Measurements from ENCODE around the gene CACNA1S.

CACNA1S gene

DNA sequence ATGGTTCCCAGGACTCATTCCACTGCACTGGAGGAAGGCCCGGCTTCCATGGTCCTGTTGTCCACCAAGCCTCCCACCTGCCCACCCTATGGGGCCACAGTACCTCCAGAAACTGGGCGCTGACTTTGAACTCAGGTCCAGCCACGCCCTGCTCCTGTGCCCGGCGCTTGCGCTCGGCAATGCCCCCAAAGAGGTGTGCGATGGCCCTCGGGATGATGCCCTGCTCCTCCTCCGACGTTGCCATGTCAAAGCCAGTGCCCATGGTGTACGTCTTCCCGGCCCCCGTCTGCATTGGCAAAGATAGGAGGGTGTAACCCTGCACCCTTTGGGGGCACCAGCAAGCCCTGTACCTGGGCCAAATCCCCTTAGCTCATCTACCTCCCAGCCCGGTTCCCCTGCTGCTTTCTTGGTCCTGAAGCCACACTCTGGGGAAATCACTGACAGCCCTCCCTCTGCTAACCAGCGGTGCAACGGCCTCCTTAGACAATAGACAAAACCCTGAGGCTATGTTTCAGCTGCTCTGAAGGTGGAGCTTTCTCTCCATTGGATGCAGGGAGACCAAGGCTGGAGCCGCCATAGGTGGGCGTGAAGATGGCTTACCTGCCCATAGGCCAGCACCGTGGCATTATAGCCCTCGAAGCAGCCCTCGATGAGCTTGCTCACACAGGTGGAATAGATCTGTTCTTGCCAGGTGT, 103.4 kb downstream of the CACNA1S start:
- no peak for DNase-seq

DNA sequence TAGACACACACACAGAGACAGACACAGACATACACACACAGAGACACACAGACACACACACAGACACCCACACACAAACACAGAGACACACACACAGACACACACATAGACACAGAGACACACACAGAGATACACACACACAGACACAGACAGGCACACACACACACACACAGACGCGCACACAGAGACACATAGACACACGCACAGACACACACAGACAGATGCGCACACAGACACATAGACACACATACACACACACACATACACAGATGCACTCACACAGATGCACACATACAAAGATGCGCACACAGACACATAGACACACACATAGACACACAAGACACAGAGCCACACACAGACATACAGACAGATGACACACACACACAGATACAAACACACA, 104.7 kb downstream of the CACNA1S start:
- no peak for DNase-seq

DNA sequence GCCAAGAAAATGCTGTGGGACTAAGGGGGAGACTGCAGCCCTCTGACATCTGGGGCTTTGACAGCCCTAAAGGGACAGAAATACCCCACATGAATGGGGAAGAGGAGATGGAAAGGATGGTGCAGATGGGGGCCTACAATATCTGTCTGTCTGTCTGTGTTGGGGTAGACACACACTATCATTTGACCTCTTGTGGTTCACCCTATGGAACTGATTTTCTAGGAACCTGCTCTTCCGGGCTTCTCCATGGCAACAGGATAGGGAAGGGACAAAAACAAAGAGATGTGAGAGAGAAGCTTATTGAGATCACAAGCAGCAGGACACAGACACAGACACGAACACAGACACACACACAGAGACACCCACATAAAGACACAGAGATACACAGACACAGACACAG, 105.8 kb downstream of the CACNA1S start:
- no peak for DNase-seq

DNA sequence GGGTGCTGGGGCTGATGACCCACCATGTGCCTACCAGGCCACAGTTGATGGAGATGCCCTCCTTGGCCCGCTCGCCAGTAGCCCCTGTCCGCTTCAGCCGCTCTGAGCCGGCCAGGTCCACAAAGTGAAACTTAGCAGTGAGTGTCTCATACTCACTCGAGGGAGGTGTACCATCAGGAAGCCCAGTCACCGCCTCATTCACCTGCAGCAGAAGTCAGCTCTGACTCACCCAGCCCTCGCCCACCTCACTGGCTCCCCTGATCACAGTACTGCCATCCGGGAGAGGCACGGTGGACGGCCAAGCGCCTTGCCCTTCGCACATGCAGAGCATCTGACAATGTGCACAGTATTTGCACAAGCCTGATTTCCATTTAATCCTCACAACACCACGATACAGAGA, 107.5 kb downstream of the CACNA1S start:
- no peak for DNase-seq

DNA sequence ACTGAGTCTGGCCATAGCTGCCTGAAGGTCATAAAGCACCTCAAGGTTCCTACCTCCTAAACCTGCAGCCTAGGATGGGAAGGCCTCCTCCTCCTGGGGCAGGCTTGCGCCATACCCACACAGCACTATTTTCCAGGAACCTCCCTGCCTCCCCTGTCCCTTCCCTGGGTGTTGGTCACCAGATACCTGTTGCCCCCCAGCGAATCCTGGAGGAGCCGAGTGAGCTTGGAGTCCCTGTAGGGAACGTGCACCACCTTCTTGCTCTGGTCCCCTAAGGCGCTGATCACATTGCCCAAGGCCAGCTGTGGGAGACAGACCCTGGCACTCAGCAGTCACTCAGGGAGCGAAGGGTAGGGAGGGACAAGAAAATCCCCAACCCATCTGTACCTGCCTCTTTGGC, 108.1 kb downstream of the CACNA1S start:
- DNase-seq = no peak

DNA sequence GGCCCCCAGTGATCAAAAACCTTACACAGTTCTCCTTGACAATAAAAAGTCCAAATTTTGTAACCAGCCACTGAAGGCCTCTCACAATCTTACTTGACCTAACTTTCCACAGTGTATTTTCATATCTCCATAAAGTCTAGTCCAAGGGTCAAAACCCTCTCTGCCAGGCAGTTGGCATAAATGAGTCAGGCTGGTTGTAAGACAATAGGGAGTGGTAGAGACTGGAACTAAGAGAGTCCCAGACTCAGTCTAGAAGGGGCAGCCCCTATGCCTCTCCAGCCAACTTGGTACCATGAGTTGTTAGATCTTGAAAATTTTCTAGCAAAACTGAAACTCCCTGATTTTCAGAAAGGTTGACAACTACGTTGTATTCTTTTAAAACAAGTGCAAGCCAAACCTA, 109.7 kb downstream of the CACNA1S start:
- no peak for DNase-seq

DNA sequence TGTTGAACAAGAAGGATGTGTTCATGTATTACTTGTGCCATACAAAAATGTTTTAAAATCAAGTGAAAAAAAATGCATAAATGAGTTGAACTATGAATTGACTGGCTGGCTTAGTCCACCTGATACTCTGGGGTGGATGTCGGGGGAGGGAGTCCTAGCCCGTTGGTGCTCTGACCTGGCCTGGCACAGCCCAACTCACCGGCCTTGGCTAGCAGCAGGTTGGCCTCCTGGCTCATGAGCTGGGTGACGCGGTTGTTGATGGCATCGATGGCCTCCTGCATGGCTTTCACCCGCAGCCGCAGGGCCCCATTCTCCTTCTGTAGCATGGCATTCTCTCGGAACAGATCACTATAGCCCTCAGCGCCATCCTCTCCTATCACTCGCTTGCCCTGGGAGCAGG, 110.3 kb downstream of the CACNA1S start:
- DNase-seq = no peak

DNA sequence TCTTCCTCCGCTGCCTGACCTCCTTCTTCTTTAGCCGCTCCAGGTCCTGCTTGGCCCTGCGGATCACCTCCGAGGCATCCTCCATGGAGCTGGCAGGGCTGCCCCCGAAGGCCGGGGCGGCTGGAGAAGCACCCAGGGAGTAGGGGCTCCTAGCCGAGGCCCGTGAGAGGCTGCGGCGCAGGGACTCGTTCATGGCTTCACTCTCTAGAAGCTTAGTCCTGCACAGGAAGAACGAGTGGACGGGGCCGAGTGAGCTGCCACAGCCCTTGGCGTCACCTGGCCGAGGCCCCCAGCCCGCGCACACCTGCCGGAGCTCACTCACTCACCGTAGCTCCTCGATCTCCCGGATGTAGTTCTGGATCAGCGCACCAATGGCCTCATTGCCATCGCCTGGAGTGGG, 111.8 kb downstream of the CACNA1S start:
- DNase-seq = no peak

DNA sequence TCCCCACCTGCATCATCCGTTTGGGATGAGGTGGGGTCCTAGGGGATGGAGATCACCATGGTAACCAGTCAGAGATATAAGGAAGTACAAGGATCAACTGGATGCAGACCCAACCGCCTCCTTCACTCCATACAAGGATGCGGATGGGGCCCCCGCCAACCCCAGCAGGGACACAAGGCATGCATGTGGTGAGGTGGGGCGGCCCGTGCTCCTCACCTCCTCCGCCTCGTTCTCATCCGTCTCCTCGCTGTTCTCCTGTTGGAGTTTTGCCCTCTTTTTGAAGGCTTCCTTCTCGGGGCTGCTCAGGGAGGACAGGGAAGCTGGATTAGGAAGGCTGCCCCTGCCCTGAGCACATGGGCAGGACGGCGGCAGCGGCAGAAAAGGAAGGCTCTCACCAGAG, 112.6 kb downstream of the CACNA1S start:
- no peak for DNase-seq

DNA sequence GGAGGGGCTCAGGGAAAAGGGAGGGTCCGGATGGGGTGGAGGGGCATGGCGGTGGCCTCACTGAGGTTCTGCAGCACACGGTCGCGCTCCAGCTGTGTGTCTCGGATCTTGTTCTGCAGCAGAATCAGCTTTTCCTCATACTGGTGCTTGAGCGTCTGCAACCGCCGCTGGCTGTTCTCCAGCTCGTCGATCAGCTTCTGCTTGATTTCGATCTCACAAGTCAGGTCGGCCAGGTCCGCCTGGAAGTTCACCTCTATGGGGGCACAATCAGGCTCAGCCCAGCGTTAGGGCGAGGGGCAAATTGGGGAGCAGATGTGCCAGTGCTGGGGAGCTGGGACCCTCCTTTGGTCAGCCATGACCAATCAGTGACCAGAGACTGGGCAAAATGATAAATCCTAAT, 113.9 kb downstream of the CACNA1S start:
- DNase-seq = no peak

DNA sequence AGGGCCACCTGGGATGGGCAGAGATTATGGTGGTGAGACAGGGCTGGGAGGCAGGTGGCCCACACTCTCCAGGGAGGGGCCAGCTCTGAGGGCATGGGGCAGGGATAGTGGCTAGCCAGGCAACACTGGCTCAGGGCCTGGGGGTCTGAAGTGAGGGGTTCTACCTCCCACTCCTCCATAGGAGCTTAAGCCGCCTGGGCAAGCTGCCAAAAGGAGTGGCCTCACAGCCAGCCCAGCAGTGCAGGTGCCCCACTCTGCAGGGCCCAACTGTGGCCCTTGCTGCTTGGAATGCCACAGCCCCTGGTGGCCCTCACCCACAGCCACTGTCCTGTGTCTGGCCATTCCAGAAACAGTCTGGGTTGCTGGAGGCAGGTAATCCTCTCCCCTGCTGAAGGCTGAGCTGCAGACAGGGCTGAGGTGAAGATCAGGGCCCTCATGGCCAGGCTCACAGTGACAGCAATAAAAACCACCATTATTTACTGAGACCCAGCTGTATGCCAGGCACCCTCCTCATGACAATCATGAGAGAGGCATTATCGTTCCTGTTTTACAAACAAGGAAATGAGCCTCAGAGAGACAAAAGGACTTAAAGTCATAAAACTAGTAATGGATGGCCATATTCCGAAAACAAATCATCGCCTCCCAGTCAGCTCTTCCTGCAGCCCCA, 119.7 kb downstream of the CACNA1S start:
- DNase-seq = no peak

DNA sequence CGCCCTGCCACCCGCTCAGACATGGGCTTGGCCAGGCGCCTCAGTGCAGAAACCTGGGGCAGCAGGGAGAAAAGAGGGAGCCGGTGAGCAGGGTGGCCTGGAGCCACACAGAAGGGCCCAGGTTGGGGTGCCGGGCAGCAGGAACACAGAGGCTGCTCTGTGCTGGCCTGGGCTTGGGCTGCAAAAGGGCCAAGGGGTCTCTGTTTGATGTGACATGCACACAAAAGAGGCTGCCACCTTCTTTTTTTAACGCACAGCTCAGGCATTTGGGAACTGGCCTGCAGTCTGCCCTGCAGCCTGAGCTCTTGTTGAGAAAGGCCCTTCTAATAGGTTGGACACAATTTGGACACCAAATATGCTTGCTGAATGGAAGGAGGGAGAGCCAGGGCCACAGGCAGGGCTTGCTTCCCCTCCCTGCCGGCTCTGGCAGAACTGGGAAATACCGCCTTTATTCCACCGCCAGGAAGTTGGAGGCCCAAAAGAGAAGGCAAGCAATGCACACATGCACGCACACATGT, 121.1 kb downstream of the CACNA1S start:
- no peak for DNase-seq

DNA sequence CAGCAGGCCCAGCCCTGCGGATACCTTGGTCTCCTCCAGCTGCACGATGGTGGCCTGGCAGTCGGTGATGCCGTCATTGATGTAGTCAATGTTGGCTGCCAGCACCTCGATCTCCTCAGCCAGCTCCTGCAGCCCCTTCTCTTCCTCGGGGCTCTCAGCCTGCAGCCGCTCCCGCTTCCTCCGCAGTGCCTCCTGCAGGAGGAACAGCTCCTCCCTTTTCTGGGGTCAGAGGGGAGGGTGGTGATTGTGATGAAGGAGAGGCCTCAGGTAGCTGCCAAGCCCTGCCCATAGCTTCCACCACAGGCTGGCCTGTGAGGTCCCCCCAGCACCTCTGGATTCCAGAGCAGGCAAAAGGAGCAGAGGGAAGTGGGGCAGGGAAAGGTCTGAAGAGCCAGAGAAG, 122.1 kb downstream of the CACNA1S start:
- DNase-seq = no peak

Data from NK-92 treated with Interleukin-12 subunit alpha and Interleukin-12 subunit beta, amount 100 ng/mL, for 24 hours (cell line).